SK-N-SH (cell line): ENCODE results near the gene PAQR6.

Experiments
- RFX5 ChIP-seq: IDR thresholded peaks from 2 replicates; pipeline ENCODE4 v1.6.1; 2012; ENCODE audit warnings: mild to moderate bottlenecking, improper control_type of control experiment, low read length
- TF ChIP-seq, protein P1 (sequence below): fragments of 200-600 bp; sonication (generic); IDR thresholded peaks from 2 replicates; pipeline ENCODE4 v1.6.1; 2017; ENCODE audit warnings: antibody characterized with exemption, mild to moderate bottlenecking, moderate library complexity
- TF ChIP-seq, protein P2 (sequence below): IDR thresholded peaks from 2 replicates; pipeline ENCODE4 v1.4.0; 2012; ENCODE audit warnings: low read depth, borderline replicate concordance

GRCh38 chr1:156251527-156251926, 3.7 kb upstream of the PAQR6 start:
- TF ChIP-seq, protein P1, sequence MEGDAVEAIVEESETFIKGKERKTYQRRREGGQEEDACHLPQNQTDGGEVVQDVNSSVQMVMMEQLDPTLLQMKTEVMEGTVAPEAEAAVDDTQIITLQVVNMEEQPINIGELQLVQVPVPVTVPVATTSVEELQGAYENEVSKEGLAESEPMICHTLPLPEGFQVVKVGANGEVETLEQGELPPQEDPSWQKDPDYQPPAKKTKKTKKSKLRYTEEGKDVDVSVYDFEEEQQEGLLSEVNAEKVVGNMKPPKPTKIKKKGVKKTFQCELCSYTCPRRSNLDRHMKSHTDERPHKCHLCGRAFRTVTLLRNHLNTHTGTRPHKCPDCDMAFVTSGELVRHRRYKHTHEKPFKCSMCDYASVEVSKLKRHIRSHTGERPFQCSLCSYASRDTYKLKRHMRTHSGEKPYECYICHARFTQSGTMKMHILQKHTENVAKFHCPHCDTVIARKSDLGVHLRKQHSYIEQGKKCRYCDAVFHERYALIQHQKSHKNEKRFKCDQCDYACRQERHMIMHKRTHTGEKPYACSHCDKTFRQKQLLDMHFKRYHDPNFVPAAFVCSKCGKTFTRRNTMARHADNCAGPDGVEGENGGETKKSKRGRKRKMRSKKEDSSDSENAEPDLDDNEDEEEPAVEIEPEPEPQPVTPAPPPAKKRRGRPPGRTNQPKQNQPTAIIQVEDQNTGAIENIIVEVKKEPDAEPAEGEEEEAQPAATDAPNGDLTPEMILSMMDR = no peak
- no peak; the same call in 1 of the 2 replicates for TF ChIP-seq RFX5
- TF ChIP-seq, protein P2, sequence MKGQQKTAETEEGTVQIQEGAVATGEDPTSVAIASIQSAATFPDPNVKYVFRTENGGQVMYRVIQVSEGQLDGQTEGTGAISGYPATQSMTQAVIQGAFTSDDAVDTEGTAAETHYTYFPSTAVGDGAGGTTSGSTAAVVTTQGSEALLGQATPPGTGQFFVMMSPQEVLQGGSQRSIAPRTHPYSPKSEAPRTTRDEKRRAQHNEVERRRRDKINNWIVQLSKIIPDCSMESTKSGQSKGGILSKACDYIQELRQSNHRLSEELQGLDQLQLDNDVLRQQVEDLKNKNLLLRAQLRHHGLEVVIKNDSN = no peak
